Measurements from ENCODE around the gene MAGI1.

DNA sequence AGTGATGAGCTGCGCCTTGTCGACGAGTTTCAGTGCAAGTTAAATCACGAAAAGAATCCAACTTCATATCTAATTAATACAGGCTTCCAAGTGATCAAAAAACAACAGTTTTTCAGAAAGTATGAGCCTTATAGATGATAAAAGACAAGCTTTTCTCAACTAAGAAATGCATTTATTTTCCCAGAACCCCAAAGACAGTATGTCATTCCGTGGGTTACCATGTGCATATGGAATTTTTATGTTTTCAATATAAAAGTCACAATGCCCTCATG lies 442.8 kb downstream of the MAGI1 start:
- TF ChIP-seq CTCF (IDR thresholded peaks at IDR 0.05) (no peak), EZH2 (IDR thresholded peaks at IDR 0.05; ENCODE audit: borderline replicate concordance, insufficient read depth, low read depth, low read length, poor library complexity, severe bottlenecking) (no peak)
